ENCODE data around the gene ENOSF1.

- TF ChIP-seq CTCF (IDR thresholded peaks at IDR 0.05) = peak; percentile 29 to 41 (median 38)
- no peak for TF ChIP-seq POLR2A (IDR thresholded peaks at IDR 0.05)
- no peak for TF ChIP-seq POLR2AphosphoS5 (IDR thresholded peaks at IDR 0.05; ENCODE audit: insufficient read depth in 1 of 2, low read depth in 1 of 2)
Observed at GRCh38 chr18:623761-624620, 88.4 kb downstream of the ENOSF1 start.
